ENCODE measurements around the gene CAPN11.

- TF ChIP-seq CC2D1A (IDR thresholded peaks at IDR 0.05) (no peak), SUPT5H (IDR thresholded peaks at IDR 0.05) (no peak), MAZ (CRISPR knock-in tag; conservative IDR thresholded peaks at IDR 0.05 in 1 of 2, IDR thresholded peaks at IDR 0.05 in 1 of 2) (no peak; a peak in 1 of 4 replicates), TCF3 (CRISPR knock-in tag; IDR thresholded peaks at IDR 0.05) (no peak), FOXK2 (conservative IDR thresholded peaks at IDR 0.05 in 1 of 2, IDR thresholded peaks at IDR 0.05 in 1 of 2; ENCODE audit: low read depth in 2 of 2) (0 out of 4 replicates have a peak, but pooled peaks of 1 of the 2 experiments have one; percentile 33), POLR2AphosphoS5 (IDR thresholded peaks at IDR 0.05; ENCODE audit: control insufficient read depth, insufficient read depth, low read depth, low read length) (no peak), PCBP1 (IDR thresholded peaks at IDR 0.05; ENCODE audit: low read depth, low read length, poor library complexity, severe bottlenecking) (no peak), TARDBP (IDR thresholded peaks at IDR 0.05) (no peak)
- TF ChIP-seq, protein P1, sequence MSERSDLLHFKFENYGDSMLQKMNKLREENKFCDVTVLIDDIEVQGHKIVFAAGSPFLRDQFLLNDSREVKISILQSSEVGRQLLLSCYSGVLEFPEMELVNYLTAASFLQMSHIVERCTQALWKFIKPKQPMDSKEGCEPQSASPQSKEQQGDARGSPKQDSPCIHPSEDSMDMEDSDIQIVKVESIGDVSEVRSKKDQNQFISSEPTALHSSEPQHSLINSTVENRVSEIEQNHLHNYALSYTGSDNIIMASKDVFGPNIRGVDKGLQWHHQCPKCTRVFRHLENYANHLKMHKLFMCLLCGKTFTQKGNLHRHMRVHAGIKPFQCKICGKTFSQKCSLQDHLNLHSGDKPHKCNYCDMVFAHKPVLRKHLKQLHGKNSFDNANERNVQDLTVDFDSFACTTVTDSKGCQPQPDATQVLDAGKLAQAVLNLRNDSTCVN (CRISPR knock-in tag; IDR thresholded peaks at IDR 0.05): peak; percentile 61; the same call in 1 of the 2 replicates
- TF ChIP-seq, protein P2, sequence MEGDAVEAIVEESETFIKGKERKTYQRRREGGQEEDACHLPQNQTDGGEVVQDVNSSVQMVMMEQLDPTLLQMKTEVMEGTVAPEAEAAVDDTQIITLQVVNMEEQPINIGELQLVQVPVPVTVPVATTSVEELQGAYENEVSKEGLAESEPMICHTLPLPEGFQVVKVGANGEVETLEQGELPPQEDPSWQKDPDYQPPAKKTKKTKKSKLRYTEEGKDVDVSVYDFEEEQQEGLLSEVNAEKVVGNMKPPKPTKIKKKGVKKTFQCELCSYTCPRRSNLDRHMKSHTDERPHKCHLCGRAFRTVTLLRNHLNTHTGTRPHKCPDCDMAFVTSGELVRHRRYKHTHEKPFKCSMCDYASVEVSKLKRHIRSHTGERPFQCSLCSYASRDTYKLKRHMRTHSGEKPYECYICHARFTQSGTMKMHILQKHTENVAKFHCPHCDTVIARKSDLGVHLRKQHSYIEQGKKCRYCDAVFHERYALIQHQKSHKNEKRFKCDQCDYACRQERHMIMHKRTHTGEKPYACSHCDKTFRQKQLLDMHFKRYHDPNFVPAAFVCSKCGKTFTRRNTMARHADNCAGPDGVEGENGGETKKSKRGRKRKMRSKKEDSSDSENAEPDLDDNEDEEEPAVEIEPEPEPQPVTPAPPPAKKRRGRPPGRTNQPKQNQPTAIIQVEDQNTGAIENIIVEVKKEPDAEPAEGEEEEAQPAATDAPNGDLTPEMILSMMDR (IDR thresholded peaks at IDR 0.05 in 2 of 3, conservative IDR thresholded peaks at IDR 0.05 in 1 of 3; ENCODE audit: insufficient read depth in 2 of 3, low read depth in 1 of 3, low read length in 3 of 3): no peak
Measured at GRCh38 chr6:44226368-44227147, 67.9 kb downstream of the CAPN11 start.

Measured in K562 (cell line).